ENCODE results near the gene SCAND1.
"Not testable (repeated sequence)": the region's sequence is repeated elsewhere in the genome, so short reads cannot be mapped to it uniquely, and the experiment has no call there.

DNA sequence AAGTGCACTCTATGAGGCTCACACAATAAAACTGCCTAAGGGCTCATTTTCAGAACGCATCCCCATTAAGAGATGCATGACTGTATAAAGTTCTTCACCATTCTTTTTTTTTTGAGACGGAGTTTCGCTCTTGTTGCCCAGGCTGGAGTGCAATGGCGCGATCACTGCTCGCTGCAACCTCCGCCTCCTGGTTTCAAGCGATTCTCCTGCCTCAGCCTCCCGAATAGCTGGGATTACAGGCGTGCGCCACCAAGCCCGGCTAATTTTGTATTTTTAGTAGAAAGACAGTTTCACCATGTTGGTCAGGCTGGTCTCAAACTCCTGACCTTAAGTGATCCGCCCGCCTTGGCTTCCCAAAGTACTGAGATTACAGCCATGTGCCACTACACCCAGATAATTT, 2.2 kb downstream of the SCAND1 start:
- TF ChIP-seq, protein P1, sequence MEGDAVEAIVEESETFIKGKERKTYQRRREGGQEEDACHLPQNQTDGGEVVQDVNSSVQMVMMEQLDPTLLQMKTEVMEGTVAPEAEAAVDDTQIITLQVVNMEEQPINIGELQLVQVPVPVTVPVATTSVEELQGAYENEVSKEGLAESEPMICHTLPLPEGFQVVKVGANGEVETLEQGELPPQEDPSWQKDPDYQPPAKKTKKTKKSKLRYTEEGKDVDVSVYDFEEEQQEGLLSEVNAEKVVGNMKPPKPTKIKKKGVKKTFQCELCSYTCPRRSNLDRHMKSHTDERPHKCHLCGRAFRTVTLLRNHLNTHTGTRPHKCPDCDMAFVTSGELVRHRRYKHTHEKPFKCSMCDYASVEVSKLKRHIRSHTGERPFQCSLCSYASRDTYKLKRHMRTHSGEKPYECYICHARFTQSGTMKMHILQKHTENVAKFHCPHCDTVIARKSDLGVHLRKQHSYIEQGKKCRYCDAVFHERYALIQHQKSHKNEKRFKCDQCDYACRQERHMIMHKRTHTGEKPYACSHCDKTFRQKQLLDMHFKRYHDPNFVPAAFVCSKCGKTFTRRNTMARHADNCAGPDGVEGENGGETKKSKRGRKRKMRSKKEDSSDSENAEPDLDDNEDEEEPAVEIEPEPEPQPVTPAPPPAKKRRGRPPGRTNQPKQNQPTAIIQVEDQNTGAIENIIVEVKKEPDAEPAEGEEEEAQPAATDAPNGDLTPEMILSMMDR (conservative IDR thresholded peaks at IDR 0.05 in 1 of 2, IDR thresholded peaks at IDR 0.05 in 1 of 2; ENCODE audit: low read depth in 1 of 2, low read length in 2 of 2): not testable (repeated sequence)
- TF ChIP-seq EZH2 (IDR thresholded peaks at IDR 0.05; ENCODE audit: low read length, missing control alignments): not testable (repeated sequence)

All from fibroblast of lung (primary cell).